ENCODE results near the gene TINCR.

TINCR gene

DNA sequence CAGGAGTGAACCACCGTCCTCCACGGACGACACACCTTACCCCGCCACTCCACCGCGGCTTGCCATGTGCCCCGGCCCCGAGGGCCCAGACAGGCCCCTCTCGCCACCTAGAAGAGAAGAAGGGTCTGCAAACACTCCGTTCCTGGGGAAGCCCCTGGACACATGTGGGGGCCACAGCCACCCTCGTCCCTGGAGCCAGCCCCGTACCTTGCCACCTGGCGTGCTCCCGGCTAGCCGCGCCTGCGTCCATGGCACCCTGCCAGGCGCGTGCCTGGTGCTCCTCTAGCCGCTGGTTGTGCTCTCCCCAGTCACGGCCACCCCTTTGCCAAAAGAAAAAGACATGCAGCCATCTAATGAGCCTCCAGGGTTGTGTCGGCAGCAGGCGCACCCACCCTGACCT is 19.9 kb upstream of the TINCR start:
- Histone ChIP-seq H3K9me3 (ENCODE audit: control insufficient read depth, low read depth, low read length) (no peaks in the 10 kb centered on the region), H3K27ac (ENCODE audit: low read length) (no peak overlapping the region), H3K4me3 (ENCODE audit: low read length) (no peak overlapping the region), H3K36me3 (ENCODE audit: control insufficient read depth, low read depth, low read length) (peaks cover 36% of the 10 kb centered on the region), H3K27me3 (ENCODE audit: control insufficient read depth, insufficient read depth, low read length) (no peaks in the 10 kb centered on the region), H3K4me1 (ENCODE audit: control insufficient read depth, low read depth, low read length) (peaks cover 17% of the 10 kb centered on the region), H3K9ac (ENCODE audit: low read length) (no peak overlapping the region)

DNA sequence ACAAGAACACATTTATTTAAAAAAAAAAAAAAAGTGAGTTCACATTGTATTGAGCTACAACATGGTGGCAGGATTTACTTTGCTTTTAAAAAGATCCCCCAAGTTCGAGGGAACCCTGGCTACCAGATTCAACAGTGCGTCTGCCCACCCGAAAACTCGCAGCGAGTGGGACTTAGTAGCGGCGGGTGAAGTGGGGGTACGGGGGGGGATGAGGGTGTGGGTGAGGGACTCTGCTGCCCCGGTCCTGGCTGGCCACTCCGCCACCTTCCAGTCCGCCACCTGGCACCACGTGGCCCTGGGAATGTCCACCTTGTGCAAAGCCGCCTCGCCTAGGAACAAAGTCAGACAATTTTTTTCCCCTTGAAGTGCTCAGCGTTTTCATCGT is 19.3 kb upstream of the TINCR start:
- H3K36me3 ChIP-seq (ENCODE audit: control insufficient read depth, low read depth, low read length): peaks cover 30% of the 10 kb centered on the region

DNA sequence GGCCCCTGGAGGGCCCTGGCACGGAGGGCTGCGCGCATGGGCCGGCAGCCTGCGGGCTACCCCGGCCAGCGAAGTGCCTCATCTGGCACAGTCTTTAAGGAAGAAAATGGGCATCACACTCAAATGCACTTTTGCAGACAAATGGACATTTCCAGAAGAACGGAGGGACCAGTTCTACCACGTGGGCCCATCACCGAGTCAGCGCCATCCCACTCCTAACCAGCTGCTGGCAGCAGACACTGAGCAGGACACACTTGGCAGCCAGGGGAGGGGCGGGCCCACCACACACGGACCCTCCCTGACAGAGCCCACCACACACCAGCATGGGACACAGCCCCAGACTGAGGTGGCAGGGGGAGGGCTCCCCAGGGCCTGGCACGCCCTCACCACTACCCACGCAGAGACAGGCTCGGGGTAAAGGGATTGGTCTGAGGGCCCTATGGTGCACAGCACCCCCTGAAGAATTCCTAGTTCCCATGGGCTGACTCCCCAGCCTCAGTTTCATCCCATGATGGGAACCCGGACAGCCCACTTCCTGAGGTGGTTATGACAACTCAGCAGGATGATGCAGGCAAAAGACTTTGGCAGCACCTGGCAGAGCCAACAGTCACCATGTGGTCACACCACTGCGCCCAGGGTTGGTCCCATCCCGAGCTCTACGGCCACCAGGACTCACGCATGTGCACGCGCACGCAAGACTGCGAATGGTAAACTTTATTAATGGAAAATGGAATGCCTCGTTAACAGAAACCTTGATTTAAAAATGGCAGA is 18.7 kb upstream of the TINCR start:
- Histone ChIP-seq H3K9ac (ENCODE audit: low read length) (no peak overlapping the region), H3K36me3 (ENCODE audit: control insufficient read depth, low read depth, low read length) (peaks cover 24% of the 10 kb centered on the region), H3K27ac (ENCODE audit: low read length) (no peak overlapping the region), H3K4me1 (ENCODE audit: control insufficient read depth, low read depth, low read length) (peaks cover 17% of the 10 kb centered on the region), H3K27me3 (ENCODE audit: control insufficient read depth, insufficient read depth, low read length) (no peaks in the 10 kb centered on the region), H3K4me3 (ENCODE audit: low read length) (peak overlapping the region; percentile 29), H3K9me3 (ENCODE audit: control insufficient read depth, low read depth, low read length) (no peaks in the 10 kb centered on the region)

More for the DNA sequence above, 19.3 kb upstream of the TINCR start:
- no peak overlapping the region for H3K27ac ChIP-seq (ENCODE audit: low read length)
- H3K9me3 ChIP-seq (ENCODE audit: control insufficient read depth, low read depth, low read length): no peaks in the 10 kb centered on the region
- no peak overlapping the region for H3K4me3 ChIP-seq (ENCODE audit: low read length)
- H3K4me1 ChIP-seq (ENCODE audit: control insufficient read depth, low read depth, low read length): peaks cover 17% of the 10 kb centered on the region
- H3K27me3 ChIP-seq (ENCODE audit: control insufficient read depth, insufficient read depth, low read length): no peaks in the 10 kb centered on the region
- no peak overlapping the region for H3K9ac ChIP-seq (ENCODE audit: low read length)

DNA sequence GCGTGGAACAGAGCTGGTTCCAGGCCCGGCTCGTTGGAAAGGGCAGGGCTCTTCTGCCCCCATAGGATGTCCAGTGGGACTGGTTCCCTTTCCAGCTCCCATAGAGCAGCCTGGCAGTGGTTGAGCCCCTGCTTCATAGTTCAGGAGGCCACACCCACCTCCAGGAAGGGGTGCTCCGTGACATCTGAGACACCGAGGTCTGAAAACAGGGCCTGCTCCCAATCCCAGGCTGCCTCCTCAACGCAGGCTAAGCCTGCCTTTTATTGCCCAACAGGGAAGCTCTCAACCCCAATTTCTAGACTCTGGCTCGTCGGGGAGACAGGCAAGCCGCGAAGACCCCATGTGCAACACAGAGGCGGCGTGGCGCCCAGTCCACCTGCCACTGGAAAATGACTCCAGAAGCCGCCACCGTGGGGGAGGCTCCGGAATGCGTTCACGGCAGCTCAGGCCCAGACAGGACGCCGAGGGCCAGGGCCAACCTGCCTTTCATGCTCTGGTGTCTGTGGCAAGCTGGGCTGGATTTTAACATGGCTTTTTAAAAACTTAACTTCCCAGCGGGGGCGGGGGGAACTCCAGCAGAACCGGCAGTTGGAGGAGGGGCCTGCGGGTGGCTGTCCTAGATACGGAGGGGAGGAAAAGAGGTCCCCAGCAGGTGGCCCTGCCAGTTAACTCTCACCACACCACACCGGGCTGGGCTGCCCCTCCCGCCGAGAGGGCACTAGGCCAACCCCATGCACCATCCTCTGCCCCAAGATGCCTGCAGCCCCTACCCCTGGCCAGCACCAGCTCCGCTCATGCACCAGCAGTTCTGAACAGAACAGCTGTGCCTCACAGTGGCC is 17.9 kb upstream of the TINCR start:
- Histone ChIP-seq H3K9me3 (ENCODE audit: control insufficient read depth, low read depth, low read length) (no peaks in the 10 kb centered on the region), H3K9ac (ENCODE audit: low read length) (peak overlapping the region; percentile 26), H3K27ac (ENCODE audit: low read length) (peak overlapping the region; percentile 33), H3K4me3 (ENCODE audit: low read length) (peak overlapping the region; percentile 29), H3K36me3 (ENCODE audit: control insufficient read depth, low read depth, low read length) (peaks cover 18% of the 10 kb centered on the region), H3K4me1 (ENCODE audit: control insufficient read depth, low read depth, low read length) (peaks cover 17% of the 10 kb centered on the region), H3K27me3 (ENCODE audit: control insufficient read depth, insufficient read depth, low read length) (no peaks in the 10 kb centered on the region)

DNA sequence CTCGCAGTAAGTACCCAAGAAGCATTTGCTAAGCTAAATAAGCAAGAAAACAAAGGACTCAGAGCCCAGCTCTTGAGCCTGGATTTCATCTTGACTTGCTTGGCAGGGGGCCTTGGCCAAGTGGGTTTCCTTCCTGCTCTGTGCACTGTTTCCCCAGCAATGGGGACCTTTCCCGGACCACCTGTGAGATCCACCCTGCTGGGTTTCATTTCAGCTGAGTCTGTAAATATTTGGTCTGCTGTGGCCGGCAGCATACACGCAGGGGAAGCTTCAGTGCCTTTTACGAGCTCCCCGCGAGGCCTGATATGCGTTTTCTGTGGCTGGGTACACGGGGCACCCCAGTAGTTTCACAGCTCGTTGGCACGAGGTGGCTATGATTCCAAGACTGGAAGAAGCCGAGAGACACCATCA is 12.4 kb upstream of the TINCR start:
- Histone ChIP-seq H3K4me3 (ENCODE audit: low read length) (no peak overlapping the region), H3K27ac (ENCODE audit: low read length) (no peak overlapping the region), H3K27me3 (ENCODE audit: control insufficient read depth, insufficient read depth, low read length) (no peaks in the 10 kb centered on the region), H3K36me3 (ENCODE audit: control insufficient read depth, low read depth, low read length) (no peaks in the 10 kb centered on the region), H3K9ac (ENCODE audit: low read length) (no peak overlapping the region), H3K4me1 (ENCODE audit: control insufficient read depth, low read depth, low read length) (peaks cover 14% of the 10 kb centered on the region), H3K9me3 (ENCODE audit: control insufficient read depth, low read depth, low read length) (no peaks in the 10 kb centered on the region)

DNA sequence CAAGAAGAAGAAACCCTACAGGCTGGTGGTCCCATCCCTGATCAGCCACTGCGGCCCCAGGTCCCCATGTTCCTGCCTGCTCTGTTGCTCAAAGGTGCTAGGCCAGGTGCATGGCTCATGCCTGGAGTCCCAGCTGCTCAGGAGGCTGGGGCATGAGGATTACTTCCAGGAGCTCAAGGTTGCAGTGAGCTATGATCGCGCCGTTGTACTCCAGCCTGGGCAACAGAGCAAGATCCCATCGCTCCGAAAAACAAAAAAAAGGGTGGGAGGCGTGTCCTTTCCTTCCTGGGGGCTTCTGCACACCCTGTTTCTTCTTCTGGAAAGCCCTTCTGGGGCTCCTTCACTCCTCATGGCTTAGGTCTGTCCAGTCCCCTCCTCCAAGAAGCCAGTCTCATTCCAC is 11.9 kb upstream of the TINCR start:
- Histone ChIP-seq H3K9ac (ENCODE audit: low read length) (no peak overlapping the region), H3K27ac (ENCODE audit: low read length) (no peak overlapping the region), H3K9me3 (ENCODE audit: control insufficient read depth, low read depth, low read length) (no peaks in the 10 kb centered on the region), H3K36me3 (ENCODE audit: control insufficient read depth, low read depth, low read length) (no peaks in the 10 kb centered on the region), H3K27me3 (ENCODE audit: control insufficient read depth, insufficient read depth, low read length) (no peaks in the 10 kb centered on the region), H3K4me1 (ENCODE audit: control insufficient read depth, low read depth, low read length) (peaks cover 11% of the 10 kb centered on the region), H3K4me3 (ENCODE audit: low read length) (no peak overlapping the region)

DNA sequence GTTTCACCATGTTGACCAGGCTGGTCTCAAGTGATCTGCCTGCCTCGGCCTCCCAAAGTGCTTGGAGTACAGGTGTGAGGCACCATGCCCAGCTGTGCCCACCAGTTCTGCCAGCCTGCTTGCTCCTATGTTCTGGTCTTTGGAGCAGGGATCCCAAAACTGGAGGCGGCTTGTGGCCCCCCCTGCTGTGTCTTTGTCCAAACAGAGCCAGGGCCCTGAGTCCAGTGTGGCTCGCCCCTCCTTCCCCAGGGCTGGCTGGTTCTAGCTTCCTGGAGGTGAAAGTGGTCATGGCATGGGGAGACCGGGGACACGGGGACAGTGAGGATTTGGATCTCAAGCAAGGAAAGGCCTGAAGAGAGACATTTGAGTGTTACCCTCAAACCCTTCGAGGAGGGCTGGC is 11.5 kb upstream of the TINCR start:
- no peak overlapping the region for H3K4me3 ChIP-seq (ENCODE audit: low read length)
- H3K27ac ChIP-seq (ENCODE audit: low read length): no peak overlapping the region
- peaks cover 11% of the 10 kb centered on the region for H3K4me1 ChIP-seq (ENCODE audit: control insufficient read depth, low read depth, low read length)
- H3K9me3 ChIP-seq (ENCODE audit: control insufficient read depth, low read depth, low read length): no peaks in the 10 kb centered on the region
- H3K27me3 ChIP-seq (ENCODE audit: control insufficient read depth, insufficient read depth, low read length): no peaks in the 10 kb centered on the region
- no peaks in the 10 kb centered on the region for H3K36me3 ChIP-seq (ENCODE audit: control insufficient read depth, low read depth, low read length)
- no peak overlapping the region for H3K9ac ChIP-seq (ENCODE audit: low read length)

DNA sequence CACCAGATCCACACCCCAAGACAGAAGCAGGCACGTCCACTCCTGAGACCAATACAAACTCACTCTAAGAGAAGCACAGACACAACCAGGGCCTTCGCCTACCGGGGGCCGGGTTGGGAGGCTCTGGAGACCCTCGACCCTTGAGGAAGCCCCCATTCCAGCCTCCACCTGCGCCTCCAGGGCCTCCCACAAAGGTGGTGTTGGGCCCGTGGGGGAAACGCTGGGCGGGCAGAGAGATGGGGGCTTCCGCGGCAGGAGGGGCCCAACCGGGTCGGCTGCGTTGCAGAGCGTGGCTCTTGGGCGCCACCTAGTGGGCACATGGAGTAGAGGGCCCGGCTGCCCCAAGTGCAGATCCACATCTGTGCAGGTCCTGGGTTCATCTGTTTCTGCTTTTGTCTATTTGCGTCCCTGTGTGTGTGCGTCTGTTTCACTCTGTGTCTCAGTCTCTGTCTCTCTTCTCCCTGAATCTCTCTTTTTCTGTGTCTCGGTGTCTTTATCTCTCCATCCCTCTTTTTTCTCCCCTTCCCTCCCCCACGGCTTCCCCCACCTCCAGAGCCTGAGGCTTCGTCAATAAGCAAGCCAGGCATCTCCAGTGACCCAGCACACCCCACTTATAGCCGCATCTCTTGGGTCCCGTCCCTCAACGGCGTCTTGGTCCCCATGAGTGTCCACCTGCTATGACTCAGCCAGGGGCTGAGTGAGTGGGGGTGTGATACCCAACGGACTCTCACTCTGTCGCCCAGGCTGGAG is 10.5 kb upstream of the TINCR start:
- Histone ChIP-seq H3K9ac (ENCODE audit: low read length) (no peak overlapping the region), H3K27me3 (ENCODE audit: control insufficient read depth, insufficient read depth, low read length) (no peaks in the 10 kb centered on the region), H3K4me1 (ENCODE audit: control insufficient read depth, low read depth, low read length) (peaks cover 11% of the 10 kb centered on the region), H3K9me3 (ENCODE audit: control insufficient read depth, low read depth, low read length) (no peaks in the 10 kb centered on the region), H3K36me3 (ENCODE audit: control insufficient read depth, low read depth, low read length) (no peaks in the 10 kb centered on the region), H3K4me3 (ENCODE audit: low read length) (no peak overlapping the region), H3K27ac (ENCODE audit: low read length) (no peak overlapping the region)

DNA sequence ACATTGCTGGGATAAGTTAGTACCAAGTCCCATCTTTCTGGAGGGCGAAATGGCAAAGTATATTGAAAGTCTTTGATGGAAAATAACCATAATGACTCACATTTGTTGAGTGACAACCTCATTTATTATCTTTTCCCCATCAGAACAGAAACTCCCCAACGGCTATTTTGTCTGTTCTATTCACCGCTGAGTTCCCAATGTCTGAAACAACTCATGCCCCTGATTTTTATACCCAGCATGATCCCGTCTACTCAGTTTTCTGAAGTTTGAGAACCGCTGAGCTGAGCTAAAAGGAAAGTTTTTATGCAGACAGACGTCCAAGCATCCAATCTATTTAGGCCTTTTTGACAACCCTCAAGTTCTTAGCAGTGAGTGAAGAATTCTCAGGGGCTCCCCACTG is 7.8 kb upstream of the TINCR start:
- Histone ChIP-seq H3K27me3 (ENCODE audit: control insufficient read depth, insufficient read depth, low read length) (no peaks in the 10 kb centered on the region), H3K4me3 (ENCODE audit: low read length) (no peak overlapping the region), H3K9ac (ENCODE audit: low read length) (no peak overlapping the region), H3K27ac (ENCODE audit: low read length) (no peak overlapping the region), H3K36me3 (ENCODE audit: control insufficient read depth, low read depth, low read length) (no peaks in the 10 kb centered on the region), H3K4me1 (ENCODE audit: control insufficient read depth, low read depth, low read length) (peaks cover 11% of the 10 kb centered on the region), H3K9me3 (ENCODE audit: control insufficient read depth, low read depth, low read length) (no peaks in the 10 kb centered on the region)

DNA sequence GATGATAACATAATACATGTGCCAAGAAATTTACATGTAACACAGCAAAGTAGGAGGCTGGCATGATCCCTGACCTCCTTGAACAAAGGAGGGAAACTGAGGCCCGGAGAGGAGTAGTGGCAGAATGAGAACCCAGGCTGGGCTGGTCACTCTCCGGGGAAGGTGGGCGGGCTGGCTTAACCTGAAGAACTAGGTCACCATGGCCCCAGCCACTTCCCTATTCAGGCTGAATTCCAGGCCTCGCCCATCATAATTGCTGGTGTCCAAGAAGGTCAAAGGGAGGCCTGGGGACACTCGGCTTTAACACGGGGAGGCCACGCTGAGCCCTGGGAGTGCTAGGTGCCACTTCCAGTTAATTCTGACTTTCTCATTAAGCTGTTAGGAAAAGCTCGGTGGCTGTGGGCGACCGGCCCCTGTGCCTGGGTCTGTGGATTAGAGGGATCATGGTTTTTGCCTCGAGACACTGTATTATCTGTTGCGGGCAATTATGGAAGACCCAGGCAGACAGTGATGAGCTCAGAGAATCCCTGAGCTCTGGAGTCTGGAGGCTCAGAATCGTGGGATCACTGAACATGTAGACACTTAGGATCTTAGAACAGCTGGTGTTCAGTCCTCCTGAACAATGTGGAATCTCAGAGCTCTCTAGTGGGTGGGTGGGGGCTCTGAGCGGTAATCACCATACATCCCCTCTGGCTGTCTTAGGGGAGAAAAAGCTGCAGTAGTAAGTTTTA is 5.0 kb upstream of the TINCR start:
- H3K27ac ChIP-seq (ENCODE audit: low read length): no peak overlapping the region
- no peaks in the 10 kb centered on the region for H3K9me3 ChIP-seq (ENCODE audit: control insufficient read depth, low read depth, low read length)
- no peak overlapping the region for H3K9ac ChIP-seq (ENCODE audit: low read length)
- no peaks in the 10 kb centered on the region for H3K36me3 ChIP-seq (ENCODE audit: control insufficient read depth, low read depth, low read length)
- H3K4me1 ChIP-seq (ENCODE audit: control insufficient read depth, low read depth, low read length): peaks cover under 1% of the 10 kb centered on the region
- no peak overlapping the region for H3K4me3 ChIP-seq (ENCODE audit: low read length)
- H3K27me3 ChIP-seq (ENCODE audit: control insufficient read depth, insufficient read depth, low read length): peaks cover 6% of the 10 kb centered on the region

DNA sequence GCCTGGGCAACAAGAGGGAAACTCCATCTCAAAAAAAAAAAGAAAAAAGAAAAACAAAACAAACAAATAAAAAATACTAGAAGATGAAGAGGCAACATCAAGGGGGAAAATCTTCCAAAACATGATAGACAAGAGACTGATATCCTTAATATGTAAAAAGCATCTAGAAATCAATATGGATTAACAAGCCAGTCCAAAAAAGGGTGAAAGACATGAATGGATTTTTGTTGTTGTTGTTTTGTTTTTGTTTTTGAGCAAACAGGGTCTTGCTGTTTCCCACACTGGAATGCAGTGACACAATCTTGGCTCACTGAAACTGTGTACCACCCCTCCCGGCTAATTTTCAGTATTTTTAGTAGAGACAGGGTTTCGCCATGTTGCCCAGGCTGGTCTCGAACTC is 4.0 kb upstream of the TINCR start:
- H3K27me3 ChIP-seq (ENCODE audit: control insufficient read depth, insufficient read depth, low read length): peaks cover 12% of the 10 kb centered on the region
- no peaks in the 10 kb centered on the region for H3K36me3 ChIP-seq (ENCODE audit: control insufficient read depth, low read depth, low read length)
- no peak overlapping the region for H3K4me3 ChIP-seq (ENCODE audit: low read length)
- H3K4me1 ChIP-seq (ENCODE audit: control insufficient read depth, low read depth, low read length): no peaks in the 10 kb centered on the region
- no peak overlapping the region for H3K9ac ChIP-seq (ENCODE audit: low read length)
- H3K27ac ChIP-seq (ENCODE audit: low read length): no peak overlapping the region
- H3K9me3 ChIP-seq (ENCODE audit: control insufficient read depth, low read depth, low read length): no peaks in the 10 kb centered on the region
